Right atrium auricular region (tissue), 2 donors: Measurements from ENCODE around the gene SLC2A9. TPM values are rescaled to one million over a fixed set of nuclear protein-coding genes. Genes with fewer than 3 reads are reported as not detected.

Experiments
- DNase-seq: peaks from one replicate; pipeline ENCODE4 v3.0.0-alpha.2; 2019; ENCODE audit warnings: low spot score
- H3K27ac ChIP-seq, 2 donors: fragments of 200-600 bp; sonication (generic); 1 replicate in 1 of 2; 2 replicates in 1 of 2; pipeline ENCODE4 v1.5.1; 2016 to 2019
- H3K27me3 ChIP-seq, 2 donors: fragments of 200-600 bp; sonication (generic); one replicate each; pipeline versions ENCODE4 v1.5.1 to v1.6.0; 2017 to 2019
- H3K36me3 ChIP-seq: fragments of 200-600 bp; sonication (generic); one replicate; pipeline ENCODE4 v1.5.1; 2016
- H3K4me1 ChIP-seq, 2 donors: fragments of 200-600 bp; sonication (generic); one replicate each; pipeline versions ENCODE4 v1.5.1 to v1.6.0; 2017 to 2019
- H3K4me3 ChIP-seq, 2 donors: fragments of 200-600 bp; sonication (generic); 1 replicate in 1 of 2; 2 replicates in 1 of 2; pipeline ENCODE4 v1.5.1; 2017 to 2019; ENCODE audit warnings: mild to moderate bottlenecking in 1 of 2, moderate library complexity in 1 of 2
- H3K9me3 ChIP-seq, 2 donors: fragments of 200-600 bp; sonication (generic); one replicate each; pipeline ENCODE4 v1.5.1; 2019
- total RNA-seq, 2 donors: library from RNA; depleted of rRNA; stranded (reverse); fragments of >200 nt; gene quantifications; one replicate each; pipeline ENCODE4 v1.1.0, GENCODE V29; 2016
- TF ChIP-seq, protein P1 (sequence below), 2 donors: fragments of 200-600 bp; sonication (generic); IDR thresholded peaks; one replicate each; pipeline ENCODE4 v1.5.1; 2019; ENCODE audit warnings: antibody characterized with exemption in 2 of 2

SLC2A9 gene
- total RNA-seq, 2 donors from 2014 or later, result 3.5 to 5.8 TPM

GRCh38 chr4:9926586-9926985 lies 94.7 kb downstream of the SLC2A9 start:
- DNase-seq, result no peak
- Histone ChIP-seq H3K4me1 (peaks cover 0 to 8% of the 10 kb centered on the region in 2 donors), H3K4me3 (no peak overlapping the region), H3K27ac (no peak overlapping the region), H3K36me3 (no peaks in the 10 kb centered on the region), H3K9me3 (no peaks in the 10 kb centered on the region), H3K27me3 (no peaks in the 10 kb centered on the region)
- TF ChIP-seq, protein P1, sequence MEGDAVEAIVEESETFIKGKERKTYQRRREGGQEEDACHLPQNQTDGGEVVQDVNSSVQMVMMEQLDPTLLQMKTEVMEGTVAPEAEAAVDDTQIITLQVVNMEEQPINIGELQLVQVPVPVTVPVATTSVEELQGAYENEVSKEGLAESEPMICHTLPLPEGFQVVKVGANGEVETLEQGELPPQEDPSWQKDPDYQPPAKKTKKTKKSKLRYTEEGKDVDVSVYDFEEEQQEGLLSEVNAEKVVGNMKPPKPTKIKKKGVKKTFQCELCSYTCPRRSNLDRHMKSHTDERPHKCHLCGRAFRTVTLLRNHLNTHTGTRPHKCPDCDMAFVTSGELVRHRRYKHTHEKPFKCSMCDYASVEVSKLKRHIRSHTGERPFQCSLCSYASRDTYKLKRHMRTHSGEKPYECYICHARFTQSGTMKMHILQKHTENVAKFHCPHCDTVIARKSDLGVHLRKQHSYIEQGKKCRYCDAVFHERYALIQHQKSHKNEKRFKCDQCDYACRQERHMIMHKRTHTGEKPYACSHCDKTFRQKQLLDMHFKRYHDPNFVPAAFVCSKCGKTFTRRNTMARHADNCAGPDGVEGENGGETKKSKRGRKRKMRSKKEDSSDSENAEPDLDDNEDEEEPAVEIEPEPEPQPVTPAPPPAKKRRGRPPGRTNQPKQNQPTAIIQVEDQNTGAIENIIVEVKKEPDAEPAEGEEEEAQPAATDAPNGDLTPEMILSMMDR (IDR thresholded peaks at IDR 0.05), result no peak

GRCh38 chr4:9925750-9926439 lies 95.4 kb downstream of the SLC2A9 start:
- Histone ChIP-seq H3K27ac (no peak overlapping the region), H3K36me3 (no peaks in the 10 kb centered on the region), H3K4me3 (no peak overlapping the region), H3K4me1 (peaks cover 0 to 8% of the 10 kb centered on the region in 2 donors), H3K27me3 (no peaks in the 10 kb centered on the region), H3K9me3 (no peaks in the 10 kb centered on the region)
- TF ChIP-seq, protein P1 (IDR thresholded peaks at IDR 0.05), result no peak
- DNase-seq, result no peak

DNA sequence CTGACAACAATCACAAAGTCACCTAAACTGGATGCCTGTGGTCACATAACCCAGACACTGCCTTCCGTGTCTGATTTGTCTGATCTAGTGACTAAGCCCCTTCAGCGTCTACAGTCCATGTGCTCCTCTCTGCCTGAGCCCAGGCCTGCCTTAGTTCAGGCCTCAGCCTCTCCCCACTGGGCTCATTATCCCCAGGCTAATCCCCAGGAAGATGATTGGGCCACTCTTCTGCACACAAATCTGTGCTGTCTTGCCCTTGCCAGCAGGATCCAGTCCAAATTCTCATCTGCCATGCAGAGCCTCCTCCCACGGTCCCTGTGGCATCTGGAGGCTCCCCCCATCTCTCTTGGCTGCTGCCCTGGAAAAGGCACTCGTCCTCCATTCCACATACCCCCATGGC lies 96.5 kb downstream of the SLC2A9 start:
- no peak for DNase-seq
- no peaks in the 10 kb centered on the region for H3K27me3 ChIP-seq
- no peak overlapping the region for H3K27ac ChIP-seq
- H3K36me3 ChIP-seq, result no peaks in the 10 kb centered on the region
- H3K4me1 ChIP-seq, result peaks cover 0 to 8% of the 10 kb centered on the region in 2 donors
- TF ChIP-seq, protein P1 (IDR thresholded peaks at IDR 0.05), result no peak
- no peaks in the 10 kb centered on the region for H3K9me3 ChIP-seq
- H3K4me3 ChIP-seq, result no peak overlapping the region

DNA sequence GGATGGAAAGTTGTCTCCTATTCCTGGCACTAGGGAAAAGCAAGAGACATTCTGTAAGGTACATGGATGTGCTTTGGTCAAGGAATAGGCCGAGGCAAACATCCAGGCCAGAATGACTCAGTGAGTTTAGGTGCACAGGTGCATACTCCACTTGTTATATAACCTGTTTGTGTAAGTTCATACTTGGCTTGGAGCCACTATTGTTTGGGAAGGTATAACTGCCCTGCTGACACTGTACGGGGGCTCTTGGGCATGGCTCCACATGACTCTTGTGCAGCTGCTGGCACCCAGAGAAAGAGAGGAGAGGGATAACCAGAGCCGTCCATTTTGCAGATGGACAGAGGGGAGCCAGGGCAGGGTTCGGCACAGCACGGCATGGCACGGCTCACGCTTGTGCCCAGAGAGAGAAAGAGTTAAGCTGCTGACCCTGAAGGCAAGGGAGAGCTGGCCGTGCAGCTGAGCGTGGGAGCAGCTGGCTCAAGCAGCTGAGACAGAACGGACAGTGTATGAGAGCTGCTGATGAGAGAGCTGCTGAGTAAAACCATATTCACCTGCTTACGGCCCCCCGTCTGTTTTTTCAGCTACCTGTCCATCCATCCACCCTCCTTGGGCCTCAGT lies 98.0 kb downstream of the SLC2A9 start:
- H3K36me3 ChIP-seq, result no peaks in the 10 kb centered on the region
- peaks cover 0 to 8% of the 10 kb centered on the region in 2 donors for H3K4me1 ChIP-seq
- H3K27ac ChIP-seq, result no peak overlapping the region
- no peak overlapping the region for H3K4me3 ChIP-seq
- H3K27me3 ChIP-seq, result no peaks in the 10 kb centered on the region
- no peaks in the 10 kb centered on the region for H3K9me3 ChIP-seq
- TF ChIP-seq, protein P1 (IDR thresholded peaks at IDR 0.05), result no peak
- no peak for DNase-seq

GRCh38 chr4:9921326-9921725 lies 100.0 kb downstream of the SLC2A9 start:
- DNase-seq, result no peak
- TF ChIP-seq, protein P1 (IDR thresholded peaks at IDR 0.05), result no peak
- H3K36me3 ChIP-seq, result no peaks in the 10 kb centered on the region

More at GRCh38 chr4:9921326-9921725, 100.0 kb downstream of the SLC2A9 start:
- Histone ChIP-seq H3K27ac (no peak overlapping the region), H3K4me1 (peaks cover 0 to 8% of the 10 kb centered on the region in 2 donors), H3K9me3 (no peaks in the 10 kb centered on the region), H3K27me3 (no peaks in the 10 kb centered on the region), H3K4me3 (no peak overlapping the region)
